ENCODE measurements around the gene ARPC1A. TPM values are rescaled to one million over a fixed set of nuclear protein-coding genes. Genes with fewer than 3 reads are reported as not detected.

Gene ARPC1A
- total RNA-seq, 3 donors from 2014 or later = 113 to 122 (median 117) TPM

DNA sequence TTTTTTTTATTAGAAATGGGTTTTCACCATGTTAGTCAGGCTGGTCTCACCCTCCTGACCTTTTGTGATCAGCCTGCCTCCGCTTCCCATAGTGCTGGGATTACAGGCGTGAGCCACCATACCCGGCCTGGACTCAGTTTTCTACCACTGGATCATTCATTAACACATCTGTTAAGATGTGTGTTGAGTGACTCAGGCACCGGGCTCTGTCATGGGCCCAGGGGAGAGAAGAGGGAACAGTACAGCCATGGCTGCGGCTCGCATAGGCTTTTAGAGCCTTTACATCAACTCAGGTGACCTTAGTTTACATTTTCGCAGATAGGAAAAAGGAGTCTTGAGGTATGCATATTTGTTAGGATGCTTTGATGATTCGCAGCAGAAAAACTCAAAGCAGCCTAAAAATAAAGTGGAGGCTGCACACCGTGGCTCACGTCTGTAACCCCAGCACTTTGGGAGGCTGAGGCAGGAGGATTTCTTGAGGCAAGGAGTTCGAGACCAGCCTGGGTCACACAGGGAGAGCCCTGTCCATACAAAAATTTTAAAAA, 45.8 kb downstream of the ARPC1A start:
- intact Hi-C loops (cut with DNase I; ENCODE audit: low total_unique reads) = no loop called here
- Histone ChIP-seq H3K27me3 (no peaks in the 10 kb centered on the region), H3K4me3 (no peak overlapping the region), H3K9me3 (no peaks in the 10 kb centered on the region), H3K27ac (no peak overlapping the region), H3K36me3 (no peaks in the 10 kb centered on the region), H3K4me1 (no peaks in the 10 kb centered on the region)
- TF ChIP-seq POLR2A (IDR thresholded peaks at IDR 0.05) (no peak), POLR2AphosphoS5 (IDR thresholded peaks at IDR 0.05) (no peak)
- TF ChIP-seq, protein P1, sequence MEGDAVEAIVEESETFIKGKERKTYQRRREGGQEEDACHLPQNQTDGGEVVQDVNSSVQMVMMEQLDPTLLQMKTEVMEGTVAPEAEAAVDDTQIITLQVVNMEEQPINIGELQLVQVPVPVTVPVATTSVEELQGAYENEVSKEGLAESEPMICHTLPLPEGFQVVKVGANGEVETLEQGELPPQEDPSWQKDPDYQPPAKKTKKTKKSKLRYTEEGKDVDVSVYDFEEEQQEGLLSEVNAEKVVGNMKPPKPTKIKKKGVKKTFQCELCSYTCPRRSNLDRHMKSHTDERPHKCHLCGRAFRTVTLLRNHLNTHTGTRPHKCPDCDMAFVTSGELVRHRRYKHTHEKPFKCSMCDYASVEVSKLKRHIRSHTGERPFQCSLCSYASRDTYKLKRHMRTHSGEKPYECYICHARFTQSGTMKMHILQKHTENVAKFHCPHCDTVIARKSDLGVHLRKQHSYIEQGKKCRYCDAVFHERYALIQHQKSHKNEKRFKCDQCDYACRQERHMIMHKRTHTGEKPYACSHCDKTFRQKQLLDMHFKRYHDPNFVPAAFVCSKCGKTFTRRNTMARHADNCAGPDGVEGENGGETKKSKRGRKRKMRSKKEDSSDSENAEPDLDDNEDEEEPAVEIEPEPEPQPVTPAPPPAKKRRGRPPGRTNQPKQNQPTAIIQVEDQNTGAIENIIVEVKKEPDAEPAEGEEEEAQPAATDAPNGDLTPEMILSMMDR (IDR thresholded peaks at IDR 0.05) = no peak
- DNase-seq (ENCODE audit: low spot score in 2 of 2) = no peak

DNA sequence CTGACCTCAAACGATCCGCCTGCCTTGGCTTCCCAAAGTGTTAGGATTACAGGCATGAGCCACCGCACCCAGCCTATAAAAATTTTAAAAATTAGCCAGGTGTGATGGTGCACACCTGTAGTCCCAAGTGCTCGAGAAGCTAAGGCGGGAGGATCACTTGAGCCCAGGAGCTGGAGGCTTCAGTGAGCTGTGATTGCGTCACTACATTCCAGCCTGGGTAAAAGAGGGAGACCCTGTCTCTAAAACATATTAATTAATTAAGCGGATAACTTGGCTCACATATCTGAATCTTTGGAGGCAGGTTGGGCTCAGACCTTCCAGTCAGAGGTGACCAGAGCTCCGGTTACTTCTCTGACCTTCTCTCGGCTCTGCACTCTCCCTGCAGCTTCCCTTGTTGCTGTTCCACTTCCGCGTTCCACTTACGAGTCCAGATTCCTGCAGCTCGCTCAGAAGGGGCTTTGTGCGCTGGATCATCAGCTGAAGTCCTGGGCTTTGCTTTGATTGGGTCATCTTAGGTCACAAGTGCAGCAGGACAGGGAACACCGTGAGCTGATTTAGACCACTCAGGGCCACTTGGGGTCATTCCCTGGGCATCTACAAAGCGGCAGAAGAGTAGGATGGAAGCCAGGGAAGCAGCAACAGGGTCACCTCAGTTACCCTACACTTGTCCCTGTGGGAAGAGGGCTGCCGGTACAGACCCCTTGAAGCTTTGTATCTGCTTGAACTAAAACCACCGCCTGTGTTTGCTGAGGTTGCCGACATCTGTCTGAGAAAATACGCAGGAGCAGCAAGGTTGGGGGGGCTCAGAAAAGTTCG, 46.8 kb downstream of the ARPC1A start:
- no peak for DNase-seq (ENCODE audit: low spot score in 2 of 2)
- no peaks in the 10 kb centered on the region for H3K9me3 ChIP-seq
- no peaks in the 10 kb centered on the region for H3K4me1 ChIP-seq
- TF ChIP-seq, protein P1 (IDR thresholded peaks at IDR 0.05) = no peak
- TF ChIP-seq POLR2AphosphoS5 (IDR thresholded peaks at IDR 0.05) (no peak), POLR2A (IDR thresholded peaks at IDR 0.05) (no peak)
- intact Hi-C loops (cut with DNase I; ENCODE audit: low total_unique reads) = no loop called here
- no peaks in the 10 kb centered on the region for H3K36me3 ChIP-seq
- H3K27me3 ChIP-seq = no peaks in the 10 kb centered on the region
- H3K27ac ChIP-seq = peak overlapping the region; percentile 43 to 46
- H3K4me3 ChIP-seq = peak overlapping the region in 2 of 3 donors; percentile 6 to 22

DNA sequence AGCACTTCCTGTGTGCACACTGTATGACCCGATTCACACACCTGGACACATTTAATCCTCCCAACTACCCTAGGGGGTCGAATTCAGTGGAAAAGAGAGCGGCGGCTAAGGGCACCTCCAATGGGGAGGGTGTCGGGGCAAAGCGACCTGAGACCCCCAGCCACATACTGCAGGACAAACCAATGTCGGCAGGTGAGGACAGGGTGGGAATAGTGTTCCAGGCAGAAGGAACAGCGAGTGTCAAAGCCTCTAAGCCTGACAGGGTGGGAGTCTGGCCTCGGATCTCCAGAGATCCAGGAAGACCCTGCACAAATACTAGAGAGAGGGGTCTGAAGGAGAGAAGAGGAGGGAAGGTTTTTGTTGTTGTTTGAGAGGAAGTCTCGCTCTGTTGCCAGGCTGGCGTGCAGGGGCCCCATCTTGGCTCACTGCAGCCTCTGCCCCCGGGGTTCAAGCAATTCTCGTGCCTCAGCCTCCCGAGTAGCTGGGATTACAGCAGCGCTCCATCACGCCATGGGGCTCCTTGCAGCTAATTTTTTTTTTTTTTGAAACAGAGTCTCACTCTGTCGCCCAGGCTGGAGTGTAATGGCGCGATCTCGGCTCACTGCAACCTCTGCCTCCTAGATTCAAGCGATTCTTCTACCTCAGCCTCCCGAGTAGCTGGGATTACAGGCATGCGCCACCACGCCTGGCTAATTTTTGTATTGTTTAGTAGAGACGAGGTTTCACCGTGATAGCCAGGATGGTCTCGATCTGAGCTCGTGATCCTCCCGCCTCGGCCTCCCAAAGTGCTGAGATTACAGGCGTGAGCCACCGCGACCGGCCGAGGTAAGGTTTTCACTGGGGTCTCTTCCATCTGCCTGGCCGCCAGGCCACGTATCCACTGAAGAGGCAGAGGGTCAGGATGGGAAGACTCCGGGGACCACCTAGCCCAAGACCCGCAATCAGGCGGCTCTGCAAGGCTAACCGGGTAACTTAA, 47.7 kb downstream of the ARPC1A start:
- H3K4me3 ChIP-seq = peak overlapping the region; percentile 94 to 99 (median 97)
- no peak for DNase-seq (ENCODE audit: low spot score in 2 of 2)
- H3K4me1 ChIP-seq = no peaks in the 10 kb centered on the region
- no peaks in the 10 kb centered on the region for H3K9me3 ChIP-seq
- TF ChIP-seq POLR2AphosphoS5 (IDR thresholded peaks at IDR 0.05) = no peak
- no peak for TF ChIP-seq POLR2A (IDR thresholded peaks at IDR 0.05)
- TF ChIP-seq, protein P1 (IDR thresholded peaks at IDR 0.05) = no peak
- H3K27ac ChIP-seq = peak overlapping the region; percentile 78 to 94
- no peaks in the 10 kb centered on the region for H3K27me3 ChIP-seq
- no peaks in the 10 kb centered on the region for H3K36me3 ChIP-seq
- intact Hi-C loops (cut with DNase I; ENCODE audit: low total_unique reads) = no loop called here

DNA sequence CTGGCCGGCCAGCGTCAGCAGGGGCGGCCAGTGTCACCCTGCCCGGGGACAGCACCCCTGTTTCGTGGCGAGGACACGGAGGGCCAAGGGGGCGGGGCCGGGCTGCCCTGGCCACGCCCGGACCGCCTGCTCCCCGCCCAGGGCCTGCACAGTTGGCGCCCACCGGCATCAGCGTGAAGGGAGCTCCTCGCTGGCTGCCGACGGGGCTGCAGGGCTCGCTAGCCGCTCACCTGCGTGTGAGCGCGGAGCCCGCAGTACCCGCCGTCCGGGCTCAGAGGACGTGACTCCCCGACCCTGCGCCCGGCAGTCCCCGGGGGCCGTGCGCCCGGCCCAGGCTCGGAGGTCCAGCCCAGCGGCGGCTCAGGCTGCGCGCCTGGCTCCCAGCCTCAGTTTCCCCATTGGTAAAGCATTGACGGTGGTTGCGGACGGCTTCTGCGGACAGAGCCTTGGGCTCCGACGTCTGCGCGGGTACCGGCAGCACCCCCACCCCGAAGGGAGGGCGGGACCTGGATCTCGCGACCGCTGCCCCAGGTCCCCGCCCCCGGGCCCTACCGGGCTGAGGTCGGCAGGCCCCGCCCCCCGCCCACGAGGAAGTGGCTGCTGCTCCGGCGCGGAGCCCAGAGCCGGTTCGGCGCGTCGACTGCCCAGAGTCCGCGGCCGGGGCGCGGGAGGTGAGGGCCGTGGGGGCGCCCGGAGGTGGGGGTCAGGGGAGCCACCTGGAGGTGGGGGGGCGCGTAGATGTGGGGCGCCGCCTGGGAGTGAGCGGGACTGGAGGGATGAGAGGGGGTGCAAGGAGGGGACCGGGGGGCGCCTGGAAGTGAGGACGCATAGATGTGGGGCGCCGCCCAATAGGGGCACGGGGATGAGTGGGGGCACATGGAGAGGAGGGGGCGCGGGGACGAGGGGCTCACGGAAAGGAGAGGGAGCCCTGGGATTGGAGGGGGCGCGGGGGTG, 48.7 kb downstream of the ARPC1A start, which contains the start of gene ARPC1B:
Gene ARPC1B, plus strand, starts transcription at position 620 of the 954 bp plus-strand sequence. CDS start 10,985 bp downstream, outside the sequence.
- H3K36me3 ChIP-seq = no peaks in the 10 kb centered on the region
- no peaks in the 10 kb centered on the region for H3K27me3 ChIP-seq
- peak within 1 kb of the TSS; percentile 78 to 94 for H3K27ac ChIP-seq
- no peaks in the 10 kb centered on the region for H3K4me1 ChIP-seq
- peak; percentile 58 to 65 for DNase-seq (ENCODE audit: low spot score in 2 of 2)
- TF ChIP-seq, protein P1 (IDR thresholded peaks at IDR 0.05) = no peak
- TF ChIP-seq POLR2A (IDR thresholded peaks at IDR 0.05) = peak; percentile 31
- TF ChIP-seq POLR2AphosphoS5 (IDR thresholded peaks at IDR 0.05) = peak in 1 of 3 donors; percentile 52
- H3K9me3 ChIP-seq = no peaks in the 10 kb centered on the region
- intact Hi-C loops (cut with DNase I; ENCODE audit: low total_unique reads) = no loop called here
- H3K4me3 ChIP-seq = peak within 1 kb of the TSS; percentile 94 to 99 (median 97)
